KG1 (cell line): ENCODE results near the gene LPCAT1.
"Not testable (repeated sequence)": the region's sequence is repeated elsewhere in the genome, so short reads cannot be mapped to it uniquely, and the experiment has no call there.

Experiments used
- DNase-seq: peaks from one replicate; lab custom pipeline; 2025; lab: John Stamatoyannopoulos, UW

The LPCAT1 gene

DNA sequence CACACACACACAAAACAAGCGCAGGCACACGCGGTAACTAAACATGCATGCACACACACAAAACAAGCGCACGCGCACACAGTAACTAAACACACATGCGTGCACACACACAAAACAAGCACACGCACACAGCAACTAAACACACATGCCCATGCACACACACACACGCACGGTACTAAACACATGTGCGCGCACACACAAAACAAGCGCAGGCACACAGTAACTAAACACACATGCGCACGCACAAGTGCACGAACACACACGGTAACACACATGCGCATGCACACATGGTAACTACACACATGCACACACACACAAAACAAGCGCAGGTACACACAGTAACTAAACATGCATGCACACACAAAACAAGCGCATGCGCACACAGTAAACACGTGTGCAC lies 58.6 kb downstream of the LPCAT1 start:
- DNase-seq: no peak

DNA sequence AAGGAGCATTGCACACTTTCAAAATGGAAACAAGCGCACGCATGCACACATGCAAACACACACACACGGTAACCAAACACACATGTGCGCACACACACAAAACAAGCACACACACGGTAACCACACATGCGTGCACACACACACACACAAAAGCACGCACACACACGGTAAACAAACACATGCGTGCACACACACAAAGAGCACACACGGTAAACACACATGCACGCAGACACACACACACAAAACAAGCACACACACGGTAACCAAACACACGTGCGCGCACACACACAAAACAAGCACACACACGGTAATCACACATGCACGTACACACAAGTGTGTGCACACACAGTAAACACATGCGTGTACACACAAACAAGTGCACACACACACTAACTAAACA lies 59.2 kb downstream of the LPCAT1 start:
- no peak for DNase-seq

DNA sequence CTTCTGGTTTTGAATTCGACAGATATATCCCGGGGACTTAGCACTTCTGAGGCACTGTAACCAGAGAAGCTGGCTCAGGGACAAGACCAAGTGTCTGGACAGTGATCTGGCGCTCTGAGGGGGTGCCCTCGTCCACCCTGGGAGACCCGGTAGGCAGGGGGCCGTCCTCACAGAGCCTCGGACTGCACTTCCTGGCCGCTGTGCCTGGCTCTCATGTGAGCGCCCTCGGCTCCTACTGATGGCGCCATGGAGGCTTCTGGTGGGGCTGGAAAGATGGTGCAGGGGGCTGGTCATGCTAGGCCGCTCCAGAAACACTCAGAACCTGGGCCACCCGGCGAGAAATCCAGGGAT lies 59.7 kb downstream of the LPCAT1 start:
- no peak for DNase-seq

DNA sequence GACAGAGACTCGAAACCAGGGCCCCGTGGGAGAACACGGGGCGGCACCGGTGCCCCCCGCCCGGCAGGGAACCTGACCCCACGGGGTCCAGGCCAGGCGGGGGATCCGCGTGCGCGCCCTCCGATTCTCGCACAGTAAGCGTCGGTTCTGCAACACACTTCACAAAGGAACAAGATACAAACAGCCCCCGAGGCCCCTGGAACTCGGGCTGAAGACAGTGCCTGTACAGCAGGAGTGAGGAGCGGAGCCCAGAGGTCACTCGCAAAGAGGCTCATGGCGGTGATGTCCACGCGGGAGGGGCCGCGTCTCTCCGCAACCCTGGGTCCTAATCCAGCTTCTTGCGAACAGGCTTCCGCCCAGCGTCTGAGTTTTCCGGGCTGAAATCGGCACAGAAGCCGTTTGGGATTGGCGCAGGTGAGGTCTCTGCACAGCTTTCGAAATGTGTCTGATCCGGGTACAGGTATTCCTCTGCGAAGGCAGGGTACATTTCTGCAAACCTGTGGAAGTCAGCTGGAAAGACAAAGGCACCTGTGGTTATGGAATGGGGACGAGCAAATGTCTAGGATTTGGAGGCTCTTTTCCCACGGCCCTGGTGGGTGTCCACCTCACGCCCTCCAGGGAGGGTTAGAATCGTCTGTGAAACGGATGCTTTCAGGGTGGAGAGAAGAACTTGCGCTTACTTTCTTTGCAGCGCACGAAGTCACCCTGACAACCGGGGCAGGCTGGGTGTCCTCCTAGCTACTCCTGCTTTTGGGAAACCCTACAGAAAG lies 60.2 kb downstream of the LPCAT1 start:
- DNase-seq: no peak

DNA sequence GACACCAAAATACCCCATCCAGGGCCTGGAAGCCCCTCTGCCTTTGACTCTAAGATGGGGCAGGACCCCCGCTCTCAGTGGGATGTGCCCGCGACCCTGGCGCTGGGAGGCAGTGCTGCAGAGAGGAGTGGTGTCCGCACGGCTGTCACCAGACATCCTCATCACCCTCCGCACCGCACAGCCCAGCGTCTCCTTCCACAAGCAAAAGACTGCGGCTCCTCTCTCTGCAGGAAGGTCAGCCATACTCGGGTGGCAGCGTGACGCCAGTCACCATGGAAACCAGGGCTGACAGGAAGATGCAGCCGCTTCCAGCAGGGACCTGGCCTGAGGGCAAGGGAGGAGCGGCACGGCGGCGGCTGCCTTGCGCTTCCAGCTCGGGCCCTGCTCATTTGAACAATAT lies 61.4 kb downstream of the LPCAT1 start:
- DNase-seq: no peak

DNA sequence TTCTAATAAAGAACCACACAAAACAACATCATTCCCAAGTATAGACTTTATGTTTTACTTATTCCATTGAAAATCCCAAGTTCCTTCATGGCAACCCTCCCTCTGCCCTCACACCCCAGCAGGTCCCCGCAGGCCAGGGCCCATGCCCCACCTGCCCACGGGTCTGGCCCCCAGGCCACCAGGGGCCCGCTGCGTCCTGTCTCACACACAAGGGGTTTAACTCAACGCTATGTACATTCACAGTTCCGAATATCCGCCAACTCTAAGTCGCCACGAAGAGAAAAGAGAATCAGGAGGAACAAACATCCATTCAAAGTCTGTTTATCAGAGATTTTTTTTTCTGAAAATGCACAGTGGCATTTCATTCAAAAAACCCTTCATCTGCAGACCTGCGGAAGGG lies 62.4 kb downstream of the LPCAT1 start:
- no peak for DNase-seq

DNA sequence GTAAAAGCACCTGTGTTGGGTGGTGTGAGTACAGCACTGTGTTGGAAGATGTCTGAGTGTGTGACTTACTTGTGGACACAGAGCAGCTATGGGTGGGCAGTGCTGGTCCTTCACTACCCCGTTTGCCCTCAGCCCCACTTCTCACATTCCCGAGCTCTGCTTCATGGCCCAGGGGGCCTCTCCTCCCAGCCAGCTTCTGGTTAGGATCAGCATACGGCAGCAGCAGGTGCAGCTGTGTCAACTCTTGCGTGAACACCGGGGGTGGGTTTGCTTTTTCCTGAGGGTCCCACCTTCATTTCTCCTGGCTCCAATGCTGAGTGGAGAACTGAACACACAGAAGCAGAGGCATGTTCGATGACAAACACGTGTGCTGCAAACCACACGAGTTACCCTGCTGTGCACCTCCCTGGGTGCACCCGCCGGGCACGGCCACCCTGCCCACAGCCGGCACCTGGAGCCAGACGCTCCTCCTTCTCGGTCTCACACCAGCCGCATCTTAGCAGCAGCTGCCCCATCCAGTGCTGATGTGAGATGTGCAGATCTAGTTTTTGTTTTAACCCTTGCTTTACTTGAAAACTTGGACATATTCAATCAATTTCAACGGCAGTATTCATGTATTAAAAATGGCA lies 63.6 kb downstream of the LPCAT1 start:
- no peak for DNase-seq

DNA sequence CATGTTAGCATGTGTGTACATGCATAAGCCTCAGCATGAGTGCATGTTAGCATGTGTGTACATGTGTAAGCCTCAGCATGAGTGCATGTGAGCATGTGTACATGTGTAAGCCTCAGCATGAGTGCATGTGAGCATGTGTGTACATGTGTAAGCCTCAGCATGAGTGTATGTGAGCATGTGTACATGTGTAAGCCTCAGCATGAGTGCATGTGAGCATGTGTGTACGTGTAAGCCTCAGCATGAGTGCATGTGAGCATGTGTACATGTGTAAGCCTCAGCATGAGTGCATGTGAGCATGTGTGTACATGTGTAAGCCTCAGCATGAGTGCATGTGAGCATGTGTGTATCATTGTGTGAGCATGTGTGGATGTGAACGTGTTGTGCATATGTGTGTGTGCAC lies 64.3 kb downstream of the LPCAT1 start:
- DNase-seq: not testable (repeated sequence)

DNA sequence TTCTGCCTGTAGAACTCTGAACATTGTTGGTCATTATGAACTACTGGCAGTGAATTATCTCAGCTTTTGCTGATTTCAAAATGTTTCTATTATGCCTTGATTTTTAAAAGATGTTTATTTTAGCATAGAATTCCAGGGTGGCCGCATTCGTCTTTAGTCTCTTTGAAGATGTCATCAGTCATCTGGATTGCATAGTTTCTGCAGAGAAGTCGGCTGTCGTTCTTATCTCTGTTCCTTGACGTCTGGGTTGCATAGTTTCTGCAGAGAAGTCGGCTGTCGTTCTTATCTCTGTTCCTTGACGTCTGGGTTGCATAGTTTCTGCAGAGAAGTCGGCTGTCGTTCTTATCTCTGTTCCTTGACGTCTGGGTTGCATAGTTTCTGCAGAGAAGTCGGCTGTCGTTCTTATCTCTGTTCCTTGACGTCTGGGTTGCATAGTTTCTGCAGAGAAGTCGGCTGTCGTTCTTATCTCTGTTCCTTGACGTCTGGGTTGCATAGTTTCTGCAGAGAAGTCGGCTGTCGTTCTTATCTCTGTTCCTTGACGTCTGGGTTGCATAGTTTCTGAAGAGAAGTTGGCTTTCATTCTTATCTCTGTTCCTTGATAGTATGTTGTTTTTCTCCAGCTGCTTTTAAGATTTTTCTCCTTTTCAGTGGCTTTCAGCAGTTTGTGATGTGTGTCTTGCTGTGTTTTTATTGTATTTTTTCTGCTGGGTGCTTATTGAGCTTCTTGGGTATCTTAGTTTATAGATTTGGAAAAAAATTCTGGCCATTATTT lies 67.5 kb downstream of the LPCAT1 start:
- not testable (repeated sequence) for DNase-seq

DNA sequence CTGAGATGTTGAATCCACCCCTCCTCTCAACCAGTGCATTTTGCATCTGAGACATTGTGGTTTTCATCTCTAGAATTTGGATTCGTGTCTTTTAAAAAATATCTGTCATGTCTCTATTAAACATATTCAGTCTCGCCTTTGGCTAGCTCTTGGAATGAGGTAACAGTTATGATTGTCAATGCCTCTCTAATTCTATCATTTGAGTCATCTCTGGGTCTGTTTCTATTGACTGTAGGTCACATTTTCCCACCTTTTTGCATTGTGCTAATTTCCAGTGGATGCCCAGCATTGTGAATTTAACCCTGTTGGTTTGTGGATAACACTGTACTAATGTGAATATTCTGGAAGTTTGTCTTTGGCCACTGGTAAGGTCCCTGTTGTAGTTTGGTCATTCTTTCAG lies 70.1 kb downstream of the LPCAT1 start:
- DNase-seq: no peak

DNA sequence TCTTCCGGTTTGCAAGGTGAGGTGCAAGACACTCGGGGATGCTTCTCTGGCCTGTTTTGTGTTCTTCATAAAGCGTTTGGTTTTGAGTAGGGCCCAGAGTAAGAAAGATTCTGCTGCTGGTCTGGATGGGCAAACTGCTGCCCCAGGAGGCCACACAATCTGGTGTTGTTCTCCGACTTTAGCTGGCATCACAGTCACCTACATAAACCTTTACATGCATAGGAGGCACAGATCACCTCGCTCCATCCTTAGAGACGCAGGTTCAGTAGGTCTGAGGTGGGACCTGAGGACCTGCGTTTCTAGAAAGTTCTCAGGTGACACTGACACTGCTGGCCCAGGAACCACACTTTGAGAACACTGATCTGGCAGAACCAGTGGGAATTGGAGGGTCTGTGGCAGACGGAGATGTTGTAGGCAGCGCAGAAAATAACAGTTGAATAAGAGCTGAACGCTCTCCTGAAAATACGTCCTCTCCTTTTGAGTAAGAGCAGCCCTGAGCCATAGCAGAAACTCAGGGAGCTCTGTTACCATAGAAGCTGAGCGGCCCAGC lies 74.6 kb downstream of the LPCAT1 start:
- DNase-seq: no peak

DNA sequence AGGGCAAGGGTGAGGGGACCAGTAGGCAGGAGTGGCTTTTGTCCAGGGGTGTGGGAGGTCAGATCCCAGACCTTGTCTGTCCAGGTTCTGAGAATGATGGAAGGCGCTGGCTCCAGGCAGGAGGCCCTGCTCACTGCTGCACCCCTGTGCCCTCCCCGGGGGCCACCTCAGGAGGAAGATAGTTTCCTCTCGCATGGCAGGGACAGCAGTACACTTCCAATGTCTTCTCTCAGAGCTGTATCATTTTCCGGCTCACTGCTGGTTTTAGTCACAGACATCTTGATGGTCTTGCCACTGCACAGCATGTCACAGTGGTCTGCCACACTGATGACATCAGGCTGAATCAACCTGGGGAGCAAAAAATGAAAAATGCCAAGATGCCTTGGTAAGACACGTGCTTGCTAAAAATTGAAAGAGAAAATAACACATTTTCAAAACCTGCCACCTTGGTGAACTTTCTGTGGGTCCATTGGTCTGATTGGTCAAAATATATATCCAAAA lies 75.2 kb downstream of the LPCAT1 start:
- no peak for DNase-seq

DNA sequence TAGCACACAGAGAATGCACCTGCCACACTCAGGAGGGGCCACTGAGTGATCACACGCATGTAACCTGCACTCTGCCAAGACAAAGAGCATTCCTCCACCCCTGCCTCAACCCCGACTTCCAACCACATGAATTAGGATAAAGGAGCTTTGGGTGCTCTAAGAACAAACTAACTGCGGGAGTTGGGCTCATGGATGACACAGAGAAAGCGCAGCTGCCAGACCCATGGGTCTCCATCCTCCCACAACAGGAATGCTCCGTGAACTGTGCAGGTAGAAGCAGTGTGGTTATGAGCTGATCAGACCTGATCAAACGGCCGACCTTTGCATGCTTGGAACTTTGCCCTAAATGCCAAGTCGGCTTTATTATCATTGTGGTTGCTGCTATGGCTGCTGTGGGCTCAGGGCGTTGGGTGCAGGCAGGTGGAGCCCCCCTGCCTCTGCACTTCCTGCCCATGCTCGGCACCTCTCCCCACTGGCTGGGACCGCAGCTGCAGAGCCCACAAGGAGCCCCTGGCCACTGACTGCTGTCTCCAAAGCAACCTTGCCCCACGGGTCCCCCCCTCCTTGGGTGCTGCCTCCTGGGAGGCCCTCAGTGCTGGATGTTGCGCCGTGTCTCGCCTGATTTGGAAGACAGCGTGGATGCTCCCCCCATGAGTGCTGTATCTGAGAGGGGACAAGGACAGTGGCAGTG lies 75.9 kb downstream of the LPCAT1 start:
- DNase-seq: no peak

DNA sequence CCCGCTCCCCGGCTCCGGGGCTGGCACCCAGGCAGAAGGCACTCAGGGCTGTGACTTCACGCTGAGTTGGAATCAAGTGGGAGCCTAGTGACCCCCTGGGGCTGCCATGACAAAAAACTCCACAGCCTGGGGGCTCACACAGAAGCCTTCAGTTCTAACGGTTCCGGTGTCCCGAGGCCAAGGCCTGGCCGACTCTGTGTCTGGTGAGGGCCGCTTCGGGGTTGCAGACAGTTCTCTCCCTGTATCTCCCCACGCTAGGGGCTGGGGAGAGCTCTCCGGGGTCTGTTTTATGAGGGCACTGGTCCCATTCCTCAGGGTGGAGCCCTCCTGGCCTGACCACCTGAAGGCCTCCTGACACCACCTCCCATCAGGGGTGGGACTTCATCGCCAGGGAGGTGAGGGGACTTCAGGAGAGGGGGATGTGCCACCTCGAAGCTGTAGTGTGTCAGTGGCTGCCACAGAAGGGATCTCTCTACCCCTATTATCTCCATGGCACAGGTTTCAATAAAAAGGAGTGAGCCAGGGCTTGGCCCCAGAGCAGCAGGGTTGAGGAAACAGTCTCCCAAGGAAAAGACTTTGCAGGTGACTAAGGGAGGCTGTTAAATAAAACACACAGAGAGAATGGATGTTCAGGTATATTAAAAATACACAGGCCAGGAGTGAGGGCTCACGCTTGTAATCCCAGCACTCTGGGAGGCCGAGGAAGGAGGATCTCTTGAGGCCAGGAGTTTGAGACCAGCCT lies 77.0 kb downstream of the LPCAT1 start:
- DNase-seq: no peak

DNA sequence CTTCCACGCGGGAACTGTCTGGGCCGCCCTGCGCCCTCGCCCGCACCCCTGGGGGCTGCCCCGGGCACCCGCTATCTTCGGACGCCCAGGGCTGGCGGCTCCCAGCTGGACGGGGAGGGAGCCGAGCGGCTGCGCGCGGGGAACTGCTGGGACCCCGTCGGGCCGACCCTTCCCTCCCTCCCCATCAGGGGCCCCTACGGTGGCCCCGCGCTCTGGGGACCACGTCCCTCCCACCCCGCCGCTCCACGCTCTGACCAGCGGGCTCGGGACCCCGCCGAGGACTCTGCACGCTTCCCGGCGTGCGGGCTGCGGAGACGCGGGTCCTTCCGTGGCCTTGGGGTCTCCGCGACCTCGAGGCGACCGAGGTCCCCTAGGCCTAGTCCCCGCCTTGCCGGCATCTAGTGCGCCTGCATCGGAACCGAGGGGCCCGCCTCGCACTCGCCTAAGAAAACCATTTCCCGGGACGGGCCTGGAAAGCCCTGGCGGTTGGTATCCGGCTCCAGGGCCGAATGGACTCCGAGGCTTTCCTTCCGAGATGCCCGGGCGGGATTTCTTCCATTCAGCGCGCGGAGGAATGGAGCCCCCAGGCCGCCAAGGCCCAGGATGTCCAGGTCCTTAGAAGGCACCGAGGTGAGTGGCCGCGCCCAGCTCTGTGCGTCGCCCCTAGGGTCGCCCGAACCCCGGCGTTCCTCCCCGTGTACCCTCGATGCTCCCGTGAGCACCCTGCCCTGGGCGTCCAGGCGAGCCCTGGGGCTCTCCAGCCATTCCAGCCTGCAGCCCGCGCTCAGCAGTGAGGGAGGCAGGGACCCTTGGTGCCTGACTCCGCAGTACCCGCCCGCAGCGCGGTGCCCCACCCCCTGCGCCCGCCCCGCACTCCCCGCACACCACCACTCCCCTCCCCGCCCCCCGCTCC lies 77.8 kb downstream of the LPCAT1 start:
- DNase-seq: no peak

DNA sequence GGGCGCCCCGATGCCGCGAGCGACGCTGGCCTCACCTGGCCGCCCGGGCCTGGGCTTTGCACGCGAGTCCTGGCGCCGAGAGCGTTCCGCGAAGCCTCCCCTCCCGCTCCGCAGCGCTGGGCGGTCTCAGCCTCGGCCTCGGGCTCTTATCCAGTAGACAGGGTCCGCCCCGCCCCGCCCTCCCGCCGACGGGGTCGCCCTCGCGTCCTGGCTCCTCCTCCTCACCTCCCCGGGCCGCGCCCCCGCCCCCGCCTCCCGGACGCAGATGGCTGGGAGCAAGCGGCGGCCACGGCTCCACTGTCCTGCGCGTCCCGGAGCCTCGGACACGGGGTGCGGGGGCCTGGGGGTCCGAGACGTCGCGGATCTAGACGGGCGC lies 78.5 kb downstream of the LPCAT1 start, which contains the start of gene SLC6A3:
SLC6A3 (minus strand) TSS at position 128 of the 376 bp plus-strand sequence. CDS start 2,243 bp downstream, outside the sequence.
- no peak for DNase-seq

DNA sequence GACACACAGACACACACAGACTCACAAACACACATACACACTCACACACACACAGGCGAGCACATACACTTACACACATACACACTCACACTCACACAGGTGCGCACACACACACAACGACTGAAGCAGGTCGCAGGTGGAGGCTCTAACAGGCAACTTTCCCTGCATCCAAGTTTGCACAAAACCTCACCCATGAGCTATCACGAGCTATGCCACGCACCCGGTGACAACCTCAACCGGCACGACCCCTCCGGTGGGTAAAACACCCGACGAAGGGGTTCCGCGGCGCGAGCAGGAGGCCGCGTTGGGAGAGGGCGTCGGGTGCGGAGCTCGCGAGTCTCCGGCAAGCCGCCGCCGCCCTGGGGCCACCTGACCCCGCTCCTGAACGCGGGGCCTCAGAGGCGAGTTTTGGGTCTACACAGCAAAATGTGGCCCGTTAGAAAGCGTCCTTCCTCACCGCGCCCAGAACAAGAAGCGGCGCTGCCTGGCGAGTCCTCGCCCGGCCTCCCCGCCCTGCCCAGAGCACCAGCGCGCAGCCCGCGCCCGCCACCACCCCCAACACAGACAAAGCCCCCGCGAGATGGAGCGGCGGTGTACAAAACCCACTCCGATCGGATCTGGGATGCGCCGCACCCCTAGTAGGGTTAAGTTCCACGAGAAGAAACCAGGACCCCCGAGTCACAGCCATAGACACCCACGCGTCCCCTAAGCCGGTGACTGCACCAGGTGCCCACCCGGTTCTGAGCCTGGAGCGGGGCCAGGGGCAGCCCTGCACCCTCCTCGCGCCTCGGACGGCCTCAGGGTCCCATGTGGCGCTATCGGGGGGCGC lies 79.2 kb downstream of the LPCAT1 start:
- no peak for DNase-seq

DNA sequence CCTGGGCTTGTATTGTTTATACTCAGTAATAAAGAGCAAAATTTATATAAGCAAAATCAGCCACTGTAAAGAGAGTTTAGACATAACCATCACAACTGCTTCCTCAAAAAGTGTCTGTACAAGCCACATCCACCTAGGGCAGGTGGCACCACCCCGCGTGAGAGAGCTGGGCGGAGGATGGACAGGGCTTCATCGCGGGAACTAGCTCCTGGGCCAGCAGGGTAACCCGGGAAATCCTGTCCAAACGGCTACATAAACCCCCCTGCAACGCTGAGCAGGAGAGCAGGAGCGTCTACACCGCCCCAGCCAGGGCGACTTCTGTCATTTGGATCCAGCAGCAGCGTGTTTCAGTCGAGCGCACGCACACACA lies 79.8 kb downstream of the LPCAT1 start:
- DNase-seq: no peak

DNA sequence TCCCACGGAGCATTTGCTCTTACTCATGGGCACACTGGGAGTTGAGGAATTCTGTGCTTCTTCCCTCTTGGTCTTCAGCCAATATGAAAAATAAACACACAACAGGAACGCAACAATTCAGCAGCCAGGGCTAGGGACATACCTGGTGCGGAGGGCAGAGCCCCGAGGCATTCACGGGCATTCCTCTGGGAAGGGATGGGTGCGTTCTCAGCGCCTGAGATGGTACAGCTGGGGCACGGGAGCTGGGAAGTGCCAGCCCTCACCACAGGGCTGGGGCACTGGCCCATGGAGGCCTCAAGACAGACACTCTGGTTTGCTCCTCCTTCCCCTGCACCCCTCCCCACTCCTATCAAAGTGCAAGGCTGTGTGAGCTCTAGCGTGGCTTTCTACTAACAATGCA lies 80.6 kb downstream of the LPCAT1 start:
- no peak for DNase-seq
